ENCODE data around the gene COL28A1.

DNA sequence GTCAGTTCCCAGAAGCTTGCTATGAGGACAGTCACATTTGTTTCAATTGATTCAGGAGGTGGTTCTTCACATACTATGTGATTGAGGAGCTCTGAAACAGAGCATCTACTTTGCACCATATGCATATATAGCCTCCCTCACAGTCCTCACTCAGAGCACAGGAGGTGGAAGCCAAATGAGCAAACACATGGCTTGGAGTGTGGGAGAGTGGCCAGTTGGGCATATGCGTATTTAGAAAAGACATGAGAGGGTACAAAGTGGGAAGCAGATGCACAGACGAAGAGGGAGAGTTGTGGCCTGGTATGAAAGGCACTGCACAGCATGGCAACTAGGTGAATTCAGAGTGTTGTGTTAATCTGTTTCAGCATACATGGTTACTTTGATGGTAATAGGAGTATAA, 165.6 kb downstream of the COL28A1 start:
- TF ChIP-seq, protein P1, sequence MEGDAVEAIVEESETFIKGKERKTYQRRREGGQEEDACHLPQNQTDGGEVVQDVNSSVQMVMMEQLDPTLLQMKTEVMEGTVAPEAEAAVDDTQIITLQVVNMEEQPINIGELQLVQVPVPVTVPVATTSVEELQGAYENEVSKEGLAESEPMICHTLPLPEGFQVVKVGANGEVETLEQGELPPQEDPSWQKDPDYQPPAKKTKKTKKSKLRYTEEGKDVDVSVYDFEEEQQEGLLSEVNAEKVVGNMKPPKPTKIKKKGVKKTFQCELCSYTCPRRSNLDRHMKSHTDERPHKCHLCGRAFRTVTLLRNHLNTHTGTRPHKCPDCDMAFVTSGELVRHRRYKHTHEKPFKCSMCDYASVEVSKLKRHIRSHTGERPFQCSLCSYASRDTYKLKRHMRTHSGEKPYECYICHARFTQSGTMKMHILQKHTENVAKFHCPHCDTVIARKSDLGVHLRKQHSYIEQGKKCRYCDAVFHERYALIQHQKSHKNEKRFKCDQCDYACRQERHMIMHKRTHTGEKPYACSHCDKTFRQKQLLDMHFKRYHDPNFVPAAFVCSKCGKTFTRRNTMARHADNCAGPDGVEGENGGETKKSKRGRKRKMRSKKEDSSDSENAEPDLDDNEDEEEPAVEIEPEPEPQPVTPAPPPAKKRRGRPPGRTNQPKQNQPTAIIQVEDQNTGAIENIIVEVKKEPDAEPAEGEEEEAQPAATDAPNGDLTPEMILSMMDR (IDR thresholded peaks at IDR 0.05) = no peak
- no peak for TF ChIP-seq POLR2A (IDR thresholded peaks at IDR 0.05; ENCODE audit: low read depth)
